ENCODE data around the gene FBXO3. TPM values are rescaled to one million over a fixed set of nuclear protein-coding genes. Genes with fewer than 3 reads are reported as not detected.

The FBXO3 gene
- total and polyA plus RNA-seq, 2 of the 13 experiments (the other 11 are each of a cell fraction or from before 2014, with no cell fraction given): 20.4 to 27.6 TPM

DNA sequence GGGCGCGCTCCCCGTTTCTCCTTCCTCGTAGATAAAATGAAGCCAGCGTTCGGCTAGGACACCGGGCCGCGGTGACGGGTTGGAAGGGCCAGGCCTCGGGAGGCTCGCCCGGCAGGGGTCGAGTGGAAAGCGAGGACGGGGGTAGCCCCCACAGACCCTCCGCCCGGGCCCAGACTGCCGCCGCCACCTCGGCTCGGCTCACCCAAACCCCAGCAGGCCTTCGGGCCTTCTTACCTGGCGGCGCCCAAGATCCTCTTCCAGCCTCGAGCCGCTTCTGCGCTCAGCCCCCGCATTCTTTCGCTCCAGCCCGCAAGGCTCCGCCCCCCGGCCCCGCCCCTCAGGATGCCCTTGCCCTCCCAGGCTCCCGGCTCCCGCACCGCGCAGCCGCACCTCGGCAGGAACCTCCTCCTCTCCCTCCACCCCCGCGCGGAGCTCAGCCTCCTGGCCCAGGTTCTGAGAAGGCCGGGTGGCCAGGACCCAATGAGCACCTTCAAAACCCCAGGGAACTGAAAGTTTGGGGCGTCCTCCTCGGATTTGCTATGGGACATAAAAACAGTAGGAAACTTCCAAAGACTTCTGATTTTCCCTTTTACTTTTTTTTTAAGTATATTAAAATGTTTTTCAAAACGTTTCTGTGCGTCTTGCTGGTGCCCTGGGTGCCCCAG is 38.0 kb downstream of the FBXO3 start, which contains the start of gene CD59 (continued):
- TF ChIP-seq NR2C2 (CRISPR knock-in tag; IDR thresholded peaks at IDR 0.05; ENCODE audit: borderline replicate concordance) (no peak), BRF2 (CRISPR knock-in tag; IDR thresholded peaks at IDR 0.05) (no peak), PHF5A (CRISPR knock-in tag; IDR thresholded peaks at IDR 0.05; ENCODE audit: low read depth, unreplicated experiment) (no peak), ZNF138 (CRISPR knock-in tag; IDR thresholded peaks at IDR 0.05; ENCODE audit: low read depth) (no peak), ISL2 (CRISPR knock-in tag; IDR thresholded peaks at IDR 0.05) (peak; percentile 64; the same call in 1 of the 2 replicates), ZNF253 (CRISPR knock-in tag; IDR thresholded peaks at IDR 0.05; ENCODE audit: borderline replicate concordance) (0 out of 2 replicates have a peak, but pooled peaks have one; percentile 42), TAF1 (CRISPR knock-in tag; IDR thresholded peaks at IDR 0.05) (peak; percentile 74; the same call in 1 of the 2 replicates), POLR2A (IDR thresholded peaks at IDR 0.05; ENCODE audit: insufficient read depth in 1 of 2, low read depth in 2 of 2, low read length in 2 of 2) (peak; percentile 87 to 91), ZNF547 (CRISPR knock-in tag; IDR thresholded peaks at IDR 0.05) (peak; percentile 7; the same call in 1 of the 2 replicates), ZMAT3 (CRISPR knock-in tag; conservative IDR thresholded peaks at IDR 0.05) (no peak), PRDM4 (CRISPR knock-in tag; IDR thresholded peaks at IDR 0.05; ENCODE audit: borderline replicate concordance) (no peak), ZMYM4 (CRISPR knock-in tag; IDR thresholded peaks at IDR 0.05) (no peak; the same call in 1 of the 2 replicates), SNAI1 (CRISPR knock-in tag; IDR thresholded peaks at IDR 0.05; ENCODE audit: borderline replicate concordance) (no peak), SMC3 (IDR thresholded peaks at IDR 0.05; ENCODE audit: low read length) (0 out of 2 replicates have a peak, but pooled peaks have one; percentile 0), REPIN1 (CRISPR knock-in tag; IDR thresholded peaks at IDR 0.05; ENCODE audit: borderline replicate concordance, low read depth) (0 out of 2 replicates have a peak, but pooled peaks have one; percentile 36), MXI1 (IDR thresholded peaks at IDR 0.05; ENCODE audit: borderline replicate concordance, low read depth, low read length) (peak; percentile 41; the same call in 1 of the 3 replicates), UBTF (CRISPR knock-in tag; IDR thresholded peaks at IDR 0.05) (peak; percentile 42; the same call in 1 of the 2 replicates), PITX1 (CRISPR knock-in tag; IDR thresholded peaks at IDR 0.05) (0 out of 2 replicates have a peak, but pooled peaks have one; percentile 33), TRIM22 (IDR thresholded peaks at IDR 0.05) (no peak), ZNF296 (CRISPR knock-in tag; conservative IDR thresholded peaks at IDR 0.05) (no peak), ZNF576 (CRISPR knock-in tag; IDR thresholded peaks at IDR 0.05) (no peak)
- TF ChIP-seq, protein P1, sequence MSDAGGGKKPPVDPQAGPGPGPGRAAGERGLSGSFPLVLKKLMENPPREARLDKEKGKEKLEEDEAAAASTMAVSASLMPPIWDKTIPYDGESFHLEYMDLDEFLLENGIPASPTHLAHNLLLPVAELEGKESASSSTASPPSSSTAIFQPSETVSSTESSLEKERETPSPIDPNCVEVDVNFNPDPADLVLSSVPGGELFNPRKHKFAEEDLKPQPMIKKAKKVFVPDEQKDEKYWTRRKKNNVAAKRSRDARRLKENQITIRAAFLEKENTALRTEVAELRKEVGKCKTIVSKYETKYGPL (CRISPR knock-in tag; IDR thresholded peaks at IDR 0.05): no peak

Data from HepG2 (cell line).